Activated T-cell treated with anti-CD3 and anti-CD28 coated beads for 48 hours (primary cell): Measurements from ENCODE around the gene NRXN3.

ENCODE experiments used
- DNase-seq: peaks from one replicate; pipeline ENCODE4 v3.0.0-alpha.2; 2020; ENCODE audit warnings: low read depth

Gene NRXN3

GRCh38 chr14:79363291-79363690, 1193.1 kb downstream of the NRXN3 start:
- no peak for DNase-seq

GRCh38 chr14:79369359-79370332, 1199.5 kb downstream of the NRXN3 start:
- no peak for DNase-seq

- no peak for DNase-seq
Observed at GRCh38 chr14:79370969-79371368, 1200.8 kb downstream of the NRXN3 start.

- no peak for DNase-seq
Observed at GRCh38 chr14:79373451-79373850, 1203.3 kb downstream of the NRXN3 start.

GRCh38 chr14:79375356-79375755, 1205.2 kb downstream of the NRXN3 start:
- DNase-seq, result no peak

- DNase-seq, result no peak
Observed at GRCh38 chr14:79376557-79376956, 1206.4 kb downstream of the NRXN3 start.

- no peak for DNase-seq
Observed at GRCh38 chr14:79378020-79378419, 1207.8 kb downstream of the NRXN3 start.

GRCh38 chr14:79379266-79379665, 1209.1 kb downstream of the NRXN3 start:
- no peak for DNase-seq

- DNase-seq, result no peak
Observed at GRCh38 chr14:79383031-79383430, 1212.9 kb downstream of the NRXN3 start.

GRCh38 chr14:79383475-79383874, 1213.3 kb downstream of the NRXN3 start:
- no peak for DNase-seq

- DNase-seq, result no peak
Observed at GRCh38 chr14:79395061-79395460, 1224.9 kb downstream of the NRXN3 start.

- no peak for DNase-seq
Observed at GRCh38 chr14:79404874-79405511, 1234.8 kb downstream of the NRXN3 start.

GRCh38 chr14:79405512-79405910, 1235.3 kb downstream of the NRXN3 start:
- DNase-seq, result no peak

GRCh38 chr14:79407572-79407971, 1237.4 kb downstream of the NRXN3 start:
- no peak for DNase-seq

GRCh38 chr14:79408696-79409095, 1238.5 kb downstream of the NRXN3 start:
- no peak for DNase-seq

GRCh38 chr14:79411403-79412174, 1241.4 kb downstream of the NRXN3 start:
- DNase-seq, result no peak

- DNase-seq, result no peak
Observed at GRCh38 chr14:79412822-79413221, 1242.6 kb downstream of the NRXN3 start.

- no peak for DNase-seq
Observed at GRCh38 chr14:79413734-79414428, 1243.7 kb downstream of the NRXN3 start.

GRCh38 chr14:79415726-79416125, 1245.6 kb downstream of the NRXN3 start:
- DNase-seq, result no peak

- DNase-seq, result no peak
Observed at GRCh38 chr14:79417961-79418360, 1247.8 kb downstream of the NRXN3 start.

- no peak for DNase-seq
Observed at GRCh38 chr14:79418649-79419415, 1248.7 kb downstream of the NRXN3 start.
